Upper lobe of left lung (tissue), 4 donors: ENCODE results near the gene SCUBE1.

Experiments
- EP300 ChIP-seq, 4 donors: sonication (generic); formaldehyde crosslinking; IDR thresholded peaks; one replicate each; pipeline ENCODE4 v1.5.1; 2017; ENCODE audit warnings: antibody characterized with exemption in 4 of 4, control low read depth in 2 of 4
- POLR2A ChIP-seq, 4 donors: fragments of 450-650 bp; IDR thresholded peaks; one replicate each; pipeline ENCODE4 v1.5.1; 2016 to 2017; ENCODE audit warnings: antibody characterized with exemption in 4 of 4, mild to moderate bottlenecking in 2 of 4
- POLR2AphosphoS5 ChIP-seq, 2 donors: sonication (generic); formaldehyde crosslinking; IDR thresholded peaks; one replicate each; pipeline ENCODE4 v1.5.1; 2017; ENCODE audit warnings: antibody characterized with exemption in 2 of 2
- TF ChIP-seq, protein P1 (sequence below), 6 experiments: fragments of 450-650 bp in 4 of 6; fragments of 200-600 bp in 2 of 6; sonication (generic) in 2 of 6; IDR thresholded peaks; one replicate each; pipeline ENCODE4 v1.5.1; 2016 to 2019; ENCODE audit warnings: antibody characterized with exemption in 6 of 6

DNA sequence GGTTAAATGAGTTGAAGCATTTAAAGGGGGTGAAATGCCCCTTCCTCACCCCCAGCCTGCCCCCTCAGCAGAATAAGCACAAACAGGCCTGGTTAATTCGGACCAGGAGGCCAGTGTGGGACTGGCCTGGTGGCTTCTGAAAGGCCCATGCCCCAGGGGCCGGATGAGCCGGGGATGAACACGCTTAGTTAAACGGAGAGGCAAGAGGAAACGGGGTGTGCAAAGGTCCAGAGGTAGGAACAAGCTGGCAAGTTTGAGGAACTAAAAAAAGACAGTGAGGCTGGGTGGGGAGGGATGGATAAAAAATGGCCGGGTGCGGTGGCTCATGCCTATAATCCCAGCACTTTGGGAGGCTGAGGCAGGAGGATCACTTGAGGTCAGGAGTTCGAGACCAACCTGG is 11.5 kb downstream of the SCUBE1 start:
- TF ChIP-seq POLR2AphosphoS5 (IDR thresholded peaks at IDR 0.05): no peak
- TF ChIP-seq, protein P1, sequence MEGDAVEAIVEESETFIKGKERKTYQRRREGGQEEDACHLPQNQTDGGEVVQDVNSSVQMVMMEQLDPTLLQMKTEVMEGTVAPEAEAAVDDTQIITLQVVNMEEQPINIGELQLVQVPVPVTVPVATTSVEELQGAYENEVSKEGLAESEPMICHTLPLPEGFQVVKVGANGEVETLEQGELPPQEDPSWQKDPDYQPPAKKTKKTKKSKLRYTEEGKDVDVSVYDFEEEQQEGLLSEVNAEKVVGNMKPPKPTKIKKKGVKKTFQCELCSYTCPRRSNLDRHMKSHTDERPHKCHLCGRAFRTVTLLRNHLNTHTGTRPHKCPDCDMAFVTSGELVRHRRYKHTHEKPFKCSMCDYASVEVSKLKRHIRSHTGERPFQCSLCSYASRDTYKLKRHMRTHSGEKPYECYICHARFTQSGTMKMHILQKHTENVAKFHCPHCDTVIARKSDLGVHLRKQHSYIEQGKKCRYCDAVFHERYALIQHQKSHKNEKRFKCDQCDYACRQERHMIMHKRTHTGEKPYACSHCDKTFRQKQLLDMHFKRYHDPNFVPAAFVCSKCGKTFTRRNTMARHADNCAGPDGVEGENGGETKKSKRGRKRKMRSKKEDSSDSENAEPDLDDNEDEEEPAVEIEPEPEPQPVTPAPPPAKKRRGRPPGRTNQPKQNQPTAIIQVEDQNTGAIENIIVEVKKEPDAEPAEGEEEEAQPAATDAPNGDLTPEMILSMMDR (IDR thresholded peaks at IDR 0.05): no peak
- TF ChIP-seq POLR2A (IDR thresholded peaks at IDR 0.05): no peak
- TF ChIP-seq EP300 (IDR thresholded peaks at IDR 0.05): no peak
